Hematopoietic multipotent progenitor cell treated with erythropoietin and hydrocortisone succinate and interleukin-3 and kit ligand, for 15 days (in vitro differentiated cells): ENCODE data around the gene ORC2.
"Not testable (repeated sequence)": the region's sequence is repeated elsewhere in the genome, so short reads cannot be mapped to it uniquely, and the experiment has no call there.

Source experiments
- DNase-seq: peaks from one replicate; pipeline ENCODE4 v3.0.0-alpha.2; 2015; ENCODE audit warnings: low spot score

The ORC2 gene

GRCh38 chr2:200930947-200931626 lies 32.4 kb downstream of the ORC2 start:
- DNase-seq, result peak; percentile 44

GRCh38 chr2:200929334-200930249 lies 33.9 kb downstream of the ORC2 start:
- no peak for DNase-seq

- DNase-seq, result no peak
Observed at GRCh38 chr2:200922439-200922838, 41.0 kb downstream of the ORC2 start.

GRCh38 chr2:200913654-200914053 lies 49.8 kb downstream of the ORC2 start:
- no peak for DNase-seq

GRCh38 chr2:200909958-200910357 lies 53.5 kb downstream of the ORC2 start:
- no peak for DNase-seq

- DNase-seq, result peak; percentile 75
Observed at GRCh38 chr2:200905618-200906296, 57.7 kb downstream of the ORC2 start.

GRCh38 chr2:200901459-200902072 lies 61.9 kb downstream of the ORC2 start:
- DNase-seq, result peak; percentile 87

GRCh38 chr2:200899482-200899881 lies 64.0 kb downstream of the ORC2 start:
- no peak for DNase-seq

- peak; percentile 95 for DNase-seq
Observed at GRCh38 chr2:200888704-200889625, 74.5 kb downstream of the ORC2 start, which contains the start of the genes NIF3L1 and PPIL3. Gene NIF3L1 (plus strand): TSS chr2:200889371. CDS start chr2:200891944, 2,573 bp downstream. Gene PPIL3 (minus strand): TSS chr2:200889077. CDS start chr2:200887615, 1,462 bp downstream.

GRCh38 chr2:200881715-200882249 lies 81.7 kb downstream of the ORC2 start:
- not testable (repeated sequence) for DNase-seq

GRCh38 chr2:200878289-200878880 lies 85.1 kb downstream of the ORC2 start:
- DNase-seq, result no peak

- DNase-seq, result no peak
Observed at GRCh38 chr2:200877443-200877842, 86.0 kb downstream of the ORC2 start.

GRCh38 chr2:200873560-200873959 lies 89.9 kb downstream of the ORC2 start:
- DNase-seq, result no peak

GRCh38 chr2:200871151-200871550 lies 92.3 kb downstream of the ORC2 start:
- DNase-seq, result no peak

GRCh38 chr2:200869014-200869413 lies 94.4 kb downstream of the ORC2 start:
- DNase-seq, result no peak

GRCh38 chr2:200864176-200865034 lies 99.1 kb downstream of the ORC2 start, which contains the start of gene CLK1:
Gene CLK1 (minus strand): TSS chr2:200864658. CDS start chr2:200861862, 2,796 bp downstream.
- DNase-seq, result peak; percentile 96

- no peak for DNase-seq
Observed at GRCh38 chr2:200863782-200864175, 99.7 kb downstream of the ORC2 start.

- DNase-seq, result peak; percentile 57
Observed at GRCh38 chr2:200862532-200863000, 100.9 kb downstream of the ORC2 start.

GRCh38 chr2:200861617-200862155 lies 101.8 kb downstream of the ORC2 start:
- DNase-seq, result no peak
